Left lung (tissue), 10 donors: ENCODE data around the gene XPR1. TPM values are rescaled to one million over a fixed set of nuclear protein-coding genes. Genes with fewer than 3 reads are reported as not detected.
A peak's percentile ranks its signal among the peaks of the same experiment; 100 is the strongest.

ENCODE experiments used
- ATAC-seq: fragments of 200-7000 bp; cut with Tn5 transposase; one replicate; pipeline ENCODE4 v1.9.1; 2020; ENCODE audit warnings: moderate library complexity
- DNase-seq, 4 donors: peaks; one replicate each; pipeline ENCODE4 v3.0.0-alpha.2; 2013 to 2020
- H3K27ac ChIP-seq, 2 donors: fragments of 200-600 bp; sonication (generic) in 1 of 2; one replicate each; pipeline versions ENCODE4 v1.5.0 to v1.8.0; 2020 to 2021
- H3K27me3 ChIP-seq, 2 donors: fragments of 200-600 bp; sonication (generic) in 1 of 2; one replicate each; pipeline versions ENCODE4 v1.5.0 to v1.8.0; 2020 to 2021
- H3K36me3 ChIP-seq, 2 donors: fragments of 200-600 bp; sonication (generic) in 1 of 2; one replicate each; pipeline versions ENCODE4 v1.5.0 to v1.8.0; 2020 to 2021
- H3K4me1 ChIP-seq, 2 donors: fragments of 200-600 bp; one replicate each; pipeline ENCODE4 v1.8.0; 2021
- H3K4me3 ChIP-seq, 2 donors: fragments of 200-600 bp; sonication (generic) in 1 of 2; one replicate each; pipeline versions ENCODE4 v1.5.0 to v1.8.0; 2020 to 2021; ENCODE audit warnings: mild to moderate bottlenecking in 1 of 2
- H3K9me3 ChIP-seq, 2 donors: fragments of 200-600 bp; sonication (generic) in 1 of 2; one replicate each; pipeline versions ENCODE4 v1.5.0 to v1.8.0; 2020 to 2021
- CTCF ChIP-seq, 2 donors: fragments of 200-600 bp; sonication (generic) in 1 of 2; IDR thresholded peaks; one replicate each; pipeline versions ENCODE4 v1.5.0 to v1.8.0; 2021; ENCODE audit warnings: antibody characterized with exemption in 2 of 2
- intact Hi-C, 2 donors: fragments of 100-400 bp; cut with DNase I; formaldehyde crosslinking; loops; one replicate each; pipeline versions ENCODE4 v1.11.2 to v1.14.2; 2022
- polyA plus RNA-seq, 6 donors: library from polyadenylated mRNA; unstranded; fragments of 120-200 nt; gene quantifications; one replicate each; pipeline ENCODE4 v1.2.1, GENCODE V29; 2013; ENCODE audit not compliant: insufficient read length in 6 of 6
- total RNA-seq, 2 donors: library from RNA; stranded (reverse); fragmentation: NEBNext Ultra II Directional; extraction: Animal tissue kit (Norgen Biotek cat#: 25700); gene quantifications; one replicate each; pipeline ENCODE4 v1.2.1, GENCODE V29; 2021
- donor health status: DM: no; HTN: yes; CAD: no.
- donor health status: DM: no; HTN: no; CAD: no.

Gene XPR1
- total and polyA plus RNA-seq, 8 donors: 24.6 to 34.2 (median 27.8) TPM

GRCh38 chr1:180588121-180588520 lies 43.7 kb upstream of the XPR1 start:
- ATAC-seq: no peak
- no peak for TF ChIP-seq CTCF (IDR thresholded peaks at IDR 0.05)

GRCh38 chr1:180590889-180591288 lies 40.9 kb upstream of the XPR1 start:
- DNase-seq: no peak
- intact Hi-C loops: no loop called here
- no peaks in the 10 kb centered on the region for H3K27me3 ChIP-seq
- no peaks in the 10 kb centered on the region for H3K36me3 ChIP-seq
- TF ChIP-seq CTCF (IDR thresholded peaks at IDR 0.05): no peak
- H3K27ac ChIP-seq: no peak overlapping the region
- H3K4me3 ChIP-seq: no peak overlapping the region
- peaks cover 0 to 6% of the 10 kb centered on the region in 2 donors for H3K4me1 ChIP-seq
- peaks cover 0 to 8% of the 10 kb centered on the region in 2 donors for H3K9me3 ChIP-seq
- no peak for ATAC-seq

More at GRCh38 chr1:180588121-180588520, 43.7 kb upstream of the XPR1 start:
- no peaks in the 10 kb centered on the region for H3K27me3 ChIP-seq
- peaks cover 0 to 8% of the 10 kb centered on the region in 2 donors for H3K9me3 ChIP-seq
- intact Hi-C loops: no loop called here
- no peak overlapping the region for H3K4me3 ChIP-seq
- H3K27ac ChIP-seq: no peak overlapping the region
- no peaks in the 10 kb centered on the region for H3K36me3 ChIP-seq
- H3K4me1 ChIP-seq: peaks cover 0 to 10% of the 10 kb centered on the region in 2 donors
- DNase-seq: no peak

DNA sequence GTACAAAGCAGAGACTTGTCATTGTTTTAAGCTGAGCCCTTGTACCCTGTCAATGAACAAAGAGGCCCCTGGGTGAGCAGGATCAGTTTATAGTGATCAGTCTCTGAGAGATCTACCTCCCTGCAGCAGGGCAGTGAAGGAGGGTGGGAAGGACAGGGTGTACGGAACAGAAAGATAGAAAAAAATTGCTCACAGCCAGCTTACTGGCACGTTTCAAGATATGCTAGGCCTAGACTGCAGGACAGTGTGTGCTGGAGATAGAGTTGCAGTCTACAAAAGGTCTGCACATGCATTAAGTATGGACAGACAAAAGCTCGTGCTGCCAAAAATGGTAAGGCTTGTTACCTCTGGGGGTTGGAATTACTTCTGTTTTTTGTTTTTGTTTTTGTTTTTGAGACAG lies 38.4 kb upstream of the XPR1 start:
- Histone ChIP-seq H3K36me3 (no peaks in the 10 kb centered on the region), H3K27me3 (no peaks in the 10 kb centered on the region), H3K27ac (no peak overlapping the region), H3K4me1 (no peaks in the 10 kb centered on the region), H3K4me3 (no peak overlapping the region), H3K9me3 (peaks cover 0 to 1% of the 10 kb centered on the region in 2 donors)
- ATAC-seq (no peak), DNase-seq (no peak)
- intact Hi-C loops: no loop called here
- no peak for TF ChIP-seq CTCF (IDR thresholded peaks at IDR 0.05)

DNA sequence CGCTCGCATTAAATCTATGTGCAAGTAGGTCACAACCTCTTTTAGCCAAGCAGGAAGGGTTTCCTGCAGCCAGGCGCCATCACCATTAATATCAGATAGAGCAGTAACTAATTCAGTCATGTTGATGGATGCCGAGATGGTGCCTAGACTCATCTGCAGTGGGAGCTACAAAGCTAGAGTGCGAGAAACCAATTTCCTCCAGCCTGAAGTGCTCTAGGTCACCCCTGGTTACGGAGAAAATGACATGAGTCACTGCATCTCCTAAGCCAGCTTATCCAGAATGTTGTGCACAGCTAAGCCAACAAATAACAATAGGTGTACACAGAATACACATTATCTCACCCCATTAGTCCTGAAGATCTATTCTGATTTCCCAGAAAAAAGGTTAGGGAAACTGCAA lies 37.1 kb upstream of the XPR1 start:
- H3K27me3 ChIP-seq: no peaks in the 10 kb centered on the region
- H3K4me3 ChIP-seq: no peak overlapping the region
- H3K9me3 ChIP-seq: no peaks in the 10 kb centered on the region
- intact Hi-C loops: no loop called here
- peak; percentile 40 for ATAC-seq
- no peaks in the 10 kb centered on the region for H3K36me3 ChIP-seq
- TF ChIP-seq CTCF (IDR thresholded peaks at IDR 0.05): no peak
- no peak overlapping the region for H3K27ac ChIP-seq
- DNase-seq: no peak
- no peaks in the 10 kb centered on the region for H3K4me1 ChIP-seq

- Histone ChIP-seq H3K4me1 (no peaks in the 10 kb centered on the region), H3K36me3 (no peaks in the 10 kb centered on the region), H3K27me3 (no peaks in the 10 kb centered on the region), H3K27ac (no peak overlapping the region), H3K4me3 (no peak overlapping the region), H3K9me3 (no peaks in the 10 kb centered on the region)
- TF ChIP-seq CTCF (IDR thresholded peaks at IDR 0.05): no peak
- intact Hi-C loops: no loop called here
- DNase-seq (no peak), ATAC-seq (no peak)
Observed at GRCh38 chr1:180595966-180596365, 35.9 kb upstream of the XPR1 start.
